Panc1 (cell line): ENCODE data around the gene ABCA6. TPM values are rescaled to one million over a fixed set of nuclear protein-coding genes. Genes with fewer than 3 reads are reported as not detected.

ENCODE experiments used
- ATAC-seq: fragments of 200-7000 bp; cut with Tn5 transposase; 2 replicates; pipeline ENCODE4 v1.9.1; 2020; ENCODE audit warnings: mild to moderate bottlenecking, moderate library complexity
- BruUV-seq: library from RNA; stranded (reverse); fragments of 400-500 nt; replicated peaks from 2 replicates; lab custom pipeline; 2021; lab: Mats Ljungman, UMichigan
- CTCF ChIA-PET: fragments of 300-600 bp; sonication (Branson Sonifier 250); formaldehyde crosslinking; loops from one replicate; lab custom pipeline; 2022; ENCODE audit warnings: antibody characterized with exemption; lab: Charles Lee
- POLR2A ChIA-PET: fragments of 300-600 bp; sonication (Branson Sonifier 250); formaldehyde crosslinking; loops from one replicate; lab custom pipeline; 2022; ENCODE audit warnings: antibody characterized with exemption; lab: Charles Lee
- DNase-seq: peaks from one replicate; pipeline ENCODE4 v3.0.0-alpha.2; 2010; ENCODE audit warnings: low read depth, low spot score
- H3K27ac ChIP-seq: 2 replicates; pipeline ENCODE4 v1.5.1; 2011; ENCODE audit warnings: mild to moderate bottlenecking, low read length, inconsistent platforms
- H3K27me3 ChIP-seq: fragments of 200-500 bp; sonication (Bioruptor generic); 2 replicates; pipeline ENCODE4 v1.6.0; 2014; ENCODE audit warnings: low read length, inconsistent platforms; ENCODE audit not compliant: control insufficient read depth, insufficient read depth
- H3K36me3 ChIP-seq: fragments of 200-500 bp; sonication (Bioruptor generic); 2 replicates; pipeline ENCODE4 v1.5.1; 2014; ENCODE audit warnings: inconsistent platforms, mild to moderate bottlenecking, low read length, moderate library complexity; ENCODE audit not compliant: control insufficient read depth, insufficient read depth
- H3K4me1 ChIP-seq: 2 replicates; pipeline ENCODE4 v1.5.1; 2011; ENCODE audit warnings: inconsistent platforms, mild to moderate bottlenecking, low read length, moderate library complexity; ENCODE audit not compliant: control insufficient read depth, insufficient read depth
- H3K4me3 ChIP-seq, 2 experiments: 2 replicates each; pipeline ENCODE4 v1.5.1; 2011 to 2012; ENCODE audit warnings: low read depth in 2 of 2, low read length in 2 of 2, mild to moderate bottlenecking in 2 of 2, inconsistent platforms in 1 of 2, moderate library complexity in 1 of 2
- H3K9me3 ChIP-seq: fragments of 200-500 bp; sonication (Bioruptor generic); 2 replicates; pipeline ENCODE4 v1.5.1; 2014; ENCODE audit warnings: low read depth, mild to moderate bottlenecking, inconsistent platforms, low read length, moderate library complexity; ENCODE audit not compliant: control insufficient read depth, insufficient read depth
- CTCF ChIP-seq: fragments of 450-650 bp; IDR thresholded peaks from 2 replicates; pipeline ENCODE4 v1.5.1; 2017; ENCODE audit warnings: mild to moderate bottlenecking
- POLR2AphosphoS5 ChIP-seq: IDR thresholded peaks from 2 replicates; pipeline ENCODE4 v1.6.1; 2012; ENCODE audit warnings: mild to moderate bottlenecking, low read depth, low read length, moderate library complexity
- REST ChIP-seq, 2 experiments: IDR thresholded peaks; 2 replicates each; pipeline ENCODE4 v1.6.1; 2011 to 2012; ENCODE audit warnings: low read depth in 2 of 2, control low read depth in 1 of 2, low read length in 1 of 2, mild to moderate bottlenecking in 1 of 2, moderate library complexity in 1 of 2; ENCODE audit not compliant: insufficient read depth in 1 of 2
- SIN3A ChIP-seq: IDR thresholded peaks from 2 replicates; pipeline ENCODE4 v1.6.1; 2012; ENCODE audit warnings: low read depth, mild to moderate bottlenecking, low read length, moderate library complexity, borderline replicate concordance; ENCODE audit not compliant: insufficient read depth
- TCF7L2 ChIP-seq: IDR thresholded peaks from 2 replicates; pipeline ENCODE4 v1.6.1; 2011; ENCODE audit warnings: mild to moderate bottlenecking, low read depth, low read length, inconsistent platforms
- in situ Hi-C: cut with HindIII; loops from 2 replicates; pipeline ENCODE4 v1.10.0; 2016; ENCODE audit warnings: low sequenced_read_pairs, low pct_unique_long_range_greater_than_20kb
- intact Hi-C: fragments of 100-400 bp; cut with micrococcal nuclease; formaldehyde crosslinking; loops from one replicate; pipeline ENCODE4 v1.10.0; 2022; ENCODE audit not compliant: unreplicated experiment
- total RNA-seq: library from RNA; stranded (reverse); gene quantifications from one replicate; pipeline ENCODE4 v1.2.1, GENCODE V29; 2021; ENCODE audit not compliant: unreplicated experiment

ABCA6 gene
- total RNA-seq, 1 experiment from 2014 or later: 0.46 TPM

GRCh38 chr17:69093995-69094394 lies 47.7 kb downstream of the ABCA6 start:
- Histone ChIP-seq H3K4me3 (no peak overlapping the region), H3K27me3 (no peaks in the 10 kb centered on the region), H3K9me3 (no peaks in the 10 kb centered on the region), H3K4me1 (no peaks in the 10 kb centered on the region), H3K27ac (no peak overlapping the region), H3K36me3 (no peaks in the 10 kb centered on the region)
- ATAC-seq (no peak), DNase-seq (no peak)
- in situ Hi-C loops (no loop called here), intact Hi-C loops (no loop called here)
- ChIA-PET POLR2A (no interaction called here), CTCF (no interaction called here)
- BruUV-seq: no TSS peak
- TF ChIP-seq POLR2AphosphoS5 (no peak), SIN3A (no peak)

GRCh38 chr17:69093279-69093789 lies 48.4 kb downstream of the ABCA6 start:
- ATAC-seq (no peak), DNase-seq (no peak)
- Histone ChIP-seq H3K9me3 (no peaks in the 10 kb centered on the region), H3K27ac (no peak overlapping the region), H3K27me3 (no peaks in the 10 kb centered on the region), H3K4me3 (no peak overlapping the region), H3K4me1 (no peaks in the 10 kb centered on the region), H3K36me3 (no peaks in the 10 kb centered on the region)
- in situ Hi-C loops: no loop called here
- TF ChIP-seq POLR2AphosphoS5 (no peak), TCF7L2 (no peak), REST (IDR thresholded peaks at IDR 0.05; ENCODE audit: insufficient read depth in 1 of 2, low read depth in 2 of 2, low read length in 1 of 2) (no peak), CTCF (no peak), SIN3A (no peak)
- no TSS peak for BruUV-seq
- intact Hi-C loops: no loop called here
- ChIA-PET POLR2A (no interaction called here), CTCF (no interaction called here)

- no TSS peak for BruUV-seq
- ChIA-PET CTCF (no interaction called here), POLR2A (no interaction called here)
- H3K27ac ChIP-seq: no peak overlapping the region
- H3K27me3 ChIP-seq: no peaks in the 10 kb centered on the region
- H3K4me3 ChIP-seq: no peak overlapping the region
- DNase-seq: no peak
- no peaks in the 10 kb centered on the region for H3K4me1 ChIP-seq
- no peak for TF ChIP-seq TCF7L2
- no peak for TF ChIP-seq CTCF
- TF ChIP-seq POLR2AphosphoS5: no peak
- no peak for TF ChIP-seq REST (IDR thresholded peaks at IDR 0.05; ENCODE audit: insufficient read depth in 1 of 2, low read depth in 2 of 2, low read length in 1 of 2)
- no peak for TF ChIP-seq SIN3A
- intact Hi-C loops: no loop called here
- in situ Hi-C loops: no loop called here
- no peaks in the 10 kb centered on the region for H3K36me3 ChIP-seq
- H3K9me3 ChIP-seq: no peaks in the 10 kb centered on the region
- ATAC-seq: no peak
Measured at GRCh38 chr17:69090365-69090764, 51.3 kb downstream of the ABCA6 start.
